Kidney (tissue), 14 donors: ENCODE data around the gene C22orf39. TPM values are rescaled to one million over a fixed set of nuclear protein-coding genes. Genes with fewer than 3 reads are reported as not detected.

Experiments used
- DNase-seq, 5 donors: peaks; one replicate each; pipeline ENCODE4 v3.0.0-alpha.2; 2013 to 2020
- FAIRE-seq: peaks from 2 replicates; lab custom pipeline; 2012; peaks lifted over from hg19 to GRCh38; lab: Jason Lieb, UNC
- H3K27ac ChIP-seq, 2 donors: one replicate each; pipeline ENCODE4 v1.7.0; 2013; ENCODE audit warnings: low read depth in 2 of 2, low read length in 2 of 2, inconsistent platforms in 1 of 2
- H3K27me3 ChIP-seq: one replicate; pipeline ENCODE4 v1.7.1; 2013; ENCODE audit warnings: low read length, inconsistent platforms; ENCODE audit not compliant: control insufficient read depth, insufficient read depth
- H3K36me3 ChIP-seq, 3 donors: one replicate each; pipeline versions ENCODE4 v1.7.0 to v1.7.1; 2013; ENCODE audit warnings: low read length in 3 of 3, control low read depth in 1 of 3, inconsistent platforms in 1 of 3; ENCODE audit not compliant: insufficient read depth in 3 of 3, control insufficient read depth in 2 of 3
- H3K4me1 ChIP-seq, 3 donors: one replicate each; pipeline versions ENCODE4 v1.7.0 to v1.7.1; 2013; ENCODE audit warnings: low read length in 3 of 3, inconsistent platforms in 1 of 3, low read depth in 1 of 3; ENCODE audit not compliant: control insufficient read depth in 2 of 3, insufficient read depth in 2 of 3
- H3K4me3 ChIP-seq, 3 donors: one replicate each; pipeline versions ENCODE4 v1.7.0 to v1.8.1; 2013; ENCODE audit warnings: low read length in 3 of 3, control low read depth in 1 of 3, inconsistent platforms in 1 of 3
- H3K9ac ChIP-seq, 3 donors: one replicate each; pipeline versions ENCODE4 v1.7.0 to v1.7.1; 2013; ENCODE audit warnings: low read length in 3 of 3, control low read depth in 1 of 3, inconsistent platforms in 1 of 3
- H3K9me3 ChIP-seq, 3 donors: one replicate each; pipeline versions ENCODE4 v1.7.0 to v1.7.1; 2013; ENCODE audit warnings: low read length in 3 of 3, control low read depth in 1 of 3, inconsistent platforms in 1 of 3; ENCODE audit not compliant: control insufficient read depth in 2 of 3, insufficient read depth in 1 of 3
- CTCF ChIP-seq: IDR thresholded peaks from 3 replicates; pipeline ENCODE4 v1.5.1; 2012; ENCODE audit warnings: mild to moderate bottlenecking, moderate library complexity, borderline replicate concordance; ENCODE audit not compliant: insufficient read depth; ENCODE audit errors: extremely low read depth
- intact Hi-C: fragments of 100-400 bp; cut with DNase I; formaldehyde crosslinking; loops from one replicate; pipeline ENCODE4 v1.11.1; 2022
- polyA plus RNA-seq: library from polyadenylated mRNA; stranded (reverse); fragments of 350-450 nt; fragmentation: Illumina TruSeq; extraction: RNeasy Lipid Tissue Mini Kit (QIAGEN cat#74804); gene quantifications from one replicate; pipeline ENCODE4 v1.2.3, GENCODE V29; 2014; ENCODE audit warnings: low read depth, low replicate concordance; ENCODE audit not compliant: insufficient read depth
- total RNA-seq: library from RNA; stranded (reverse); fragmentation: NEBNext Ultra II Directional; extraction: Animal tissue kit (Norgen Biotek cat#: 25700); gene quantifications from one replicate; pipeline ENCODE4 v1.2.1, GENCODE V29; 2021
- donor health status: control.
- donor health status: control.
- donor health status: control.
- donor health status: control.
- donor health status: control.
- donor health status: DM: yes; HTN: yes; CAD: no.
- donor health status: Normal renal cell carcinoma (clear cell type).

C22orf39 gene
- total and polyA plus RNA-seq, 2 donors from 2014 or later = 27.1 to 54.4 TPM

GRCh38 chr22:19496324-19496630 is 48.8 kb upstream of the C22orf39 start:
- H3K9me3 ChIP-seq = no peaks in the 10 kb centered on the region
- intact Hi-C loops = loop anchor here (10.0 kb wide), 1 partner anchor 129 kb away; no protein-coding TSS in a partner anchor
- no peak overlapping the region for H3K9ac ChIP-seq
- H3K27ac ChIP-seq = no peak overlapping the region
- no peaks in the 10 kb centered on the region for H3K27me3 ChIP-seq
- H3K4me1 ChIP-seq = no peaks in the 10 kb centered on the region
- no peak for TF ChIP-seq CTCF
- FAIRE-seq = no peak
- H3K4me3 ChIP-seq = no peak overlapping the region
- no peak for DNase-seq
- no peaks in the 10 kb centered on the region for H3K36me3 ChIP-seq

GRCh38 chr22:19495562-19496323 is 48.2 kb upstream of the C22orf39 start:
- intact Hi-C loops = loop anchor here (10.0 kb wide), 1 partner anchor 129 kb away; no protein-coding TSS in a partner anchor
- H3K27me3 ChIP-seq = no peaks in the 10 kb centered on the region

GRCh38 chr22:19494676-19495173 is 47.2 kb upstream of the C22orf39 start:
- Histone ChIP-seq H3K27ac (no peak overlapping the region), H3K36me3 (no peaks in the 10 kb centered on the region), H3K27me3 (no peaks in the 10 kb centered on the region), H3K9me3 (no peaks in the 10 kb centered on the region), H3K4me1 (no peaks in the 10 kb centered on the region), H3K9ac (no peak overlapping the region), H3K4me3 (no peak overlapping the region)
- intact Hi-C loops = loop anchor here (10.0 kb wide), 1 partner anchor 130 kb away; no protein-coding TSS in a partner anchor
- FAIRE-seq (no peak), DNase-seq (no peak)
- TF ChIP-seq CTCF = no peak

More at GRCh38 chr22:19495562-19496323, 48.2 kb upstream of the C22orf39 start:
- FAIRE-seq = no peak
- no peak overlapping the region for H3K27ac ChIP-seq
- H3K4me3 ChIP-seq = no peak overlapping the region
- DNase-seq = peak in 1 of 5 donors; percentile 49
- peak; percentile 24 for TF ChIP-seq CTCF
- H3K9ac ChIP-seq = no peak overlapping the region
- no peaks in the 10 kb centered on the region for H3K36me3 ChIP-seq
- no peaks in the 10 kb centered on the region for H3K9me3 ChIP-seq
- no peaks in the 10 kb centered on the region for H3K4me1 ChIP-seq
